OCI-LY1 (cell line): ENCODE data around the gene COMMD4.

Experiments used
- H2AFZ ChIP-seq: fragments of 200-600 bp; sonication (generic), shearing (Covaris generic); 2 replicates; pipeline ENCODE4 v1.6.0; 2014; ENCODE audit warnings: antibody characterized with exemption, mild to moderate bottlenecking, low read length
- H3F3A ChIP-seq: fragments of 200-600 bp; sonication (generic), shearing (Covaris generic); 2 replicates; pipeline ENCODE4 v1.6.0; 2014; ENCODE audit warnings: mild to moderate bottlenecking, antibody characterized with exemption, low read length, moderate library complexity; ENCODE audit not compliant: insufficient read depth
- H3K27ac ChIP-seq: fragments of 200-600 bp; sonication (generic); 2 replicates; pipeline ENCODE4 v1.5.1; 2014; ENCODE audit warnings: low read length, mixed run types, mild to moderate bottlenecking, low read depth; ENCODE audit not compliant: poor library complexity, severe bottlenecking
- H3K27me3 ChIP-seq: fragments of 200-600 bp; sonication (generic); 2 replicates; pipeline ENCODE4 v1.6.0; 2014; ENCODE audit warnings: antibody characterized with exemption, mild to moderate bottlenecking, low read length, moderate library complexity; ENCODE audit not compliant: insufficient read depth
- H3K36me3 ChIP-seq: fragments of 200-600 bp; sonication (generic); 2 replicates; pipeline ENCODE4 v1.6.1; 2014; ENCODE audit warnings: mild to moderate bottlenecking, antibody characterized with exemption, low read length, moderate library complexity, mixed read lengths; ENCODE audit not compliant: insufficient read depth
- H3K4me1 ChIP-seq: fragments of 200-600 bp; sonication (generic); 2 replicates; pipeline ENCODE4 v1.5.1; 2014; ENCODE audit warnings: mild to moderate bottlenecking, low read length, moderate library complexity; ENCODE audit not compliant: insufficient read depth, severe bottlenecking
- H3K4me2 ChIP-seq: fragments of 200-600 bp; sonication (generic), shearing (Covaris generic); 2 replicates; pipeline ENCODE4 v1.6.1; 2014; ENCODE audit warnings: low read length
- H3K4me3 ChIP-seq: fragments of 200-600 bp; sonication (generic); 2 replicates; pipeline ENCODE4 v1.5.1; 2014; ENCODE audit warnings: low read length, low read depth, mild to moderate bottlenecking, mixed read lengths; ENCODE audit not compliant: poor library complexity, severe bottlenecking
- H3K79me2 ChIP-seq: fragments of 200-600 bp; shearing (Covaris generic); 2 replicates; pipeline ENCODE4 v1.6.1; 2016; ENCODE audit warnings: mixed run types, low read length, mixed read lengths; ENCODE audit not compliant: insufficient read depth
- H3K9ac ChIP-seq: fragments of 200-600 bp; sonication (generic), shearing (Covaris generic); 2 replicates; pipeline ENCODE4 v1.6.1; 2014; ENCODE audit warnings: mild to moderate bottlenecking, low read length, mixed read lengths
- H3K9me2 ChIP-seq: fragments of 200-600 bp; sonication (generic), shearing (Covaris generic); 2 replicates; pipeline ENCODE4 v1.6.1; 2014; ENCODE audit warnings: low read depth, mild to moderate bottlenecking, low read length, mixed read lengths
- H3K9me3 ChIP-seq: fragments of 200-600 bp; shearing (Covaris generic); 2 replicates; pipeline ENCODE4 v1.6.1; 2014; ENCODE audit warnings: low read length, mixed read lengths
- H4K20me1 ChIP-seq: fragments of 200-600 bp; sonication (generic), shearing (Covaris generic); 2 replicates; pipeline ENCODE4 v1.6.0; 2016; ENCODE audit warnings: mild to moderate bottlenecking, low read length; ENCODE audit not compliant: insufficient read depth
- CTCF ChIP-seq: fragments of 200-600 bp; sonication (generic), shearing (Covaris generic); IDR thresholded peaks from 2 replicates; pipeline ENCODE4 v1.5.1; 2017; ENCODE audit warnings: mild to moderate bottlenecking, antibody characterized with exemption, low read length, moderate library complexity, mixed read lengths
- EZH2 ChIP-seq: fragments of 200-600 bp; sonication (generic), shearing (Covaris generic); IDR thresholded peaks from 2 replicates; pipeline ENCODE4 v1.8.0; 2017; ENCODE audit warnings: borderline replicate concordance, mixed run types, mild to moderate bottlenecking, antibody characterized with exemption, low read length, moderate library complexity, mixed read lengths

The COMMD4 gene

GRCh38 chr15:75349851-75350588 is 14.2 kb downstream of the COMMD4 start:
- Histone ChIP-seq H3K27ac (peak overlapping the region; percentile 93), H3K27me3 (no peaks in the 10 kb centered on the region)

GRCh38 chr15:75350601-75351361 is 14.9 kb downstream of the COMMD4 start:
- H3K4me2 ChIP-seq = no peak overlapping the region
- no peaks in the 10 kb centered on the region for H3K9me3 ChIP-seq
- H3F3A ChIP-seq = no peaks in the 10 kb centered on the region
- H3K27ac ChIP-seq = peak overlapping the region; percentile 93
- no peak overlapping the region for H3K4me3 ChIP-seq
- H3K27me3 ChIP-seq = no peaks in the 10 kb centered on the region
- H3K36me3 ChIP-seq = peaks cover 63% of the 10 kb centered on the region
- H3K4me1 ChIP-seq = peaks cover 35% of the 10 kb centered on the region
- TF ChIP-seq EZH2 (no peak), CTCF (no peak)
- no peak overlapping the region for H2AFZ ChIP-seq
- H3K9me2 ChIP-seq = no peaks in the 10 kb centered on the region
- no peak overlapping the region for H3K9ac ChIP-seq
- no peaks in the 10 kb centered on the region for H3K79me2 ChIP-seq
- no peaks in the 10 kb centered on the region for H4K20me1 ChIP-seq

More at GRCh38 chr15:75349851-75350588, 14.2 kb downstream of the COMMD4 start:
- Histone ChIP-seq H3K4me1 (peaks cover 42% of the 10 kb centered on the region), H2AFZ (no peak overlapping the region), H3K9me2 (no peaks in the 10 kb centered on the region), H3K9me3 (no peaks in the 10 kb centered on the region), H3K9ac (no peak overlapping the region), H3F3A (no peaks in the 10 kb centered on the region), H3K4me3 (peak overlapping the region; percentile 90), H3K4me2 (peak overlapping the region; percentile 9; the same call in 1 of the 2 replicates), H4K20me1 (no peaks in the 10 kb centered on the region), H3K79me2 (no peaks in the 10 kb centered on the region), H3K36me3 (peaks cover 60% of the 10 kb centered on the region)
- no peak for TF ChIP-seq EZH2
- TF ChIP-seq CTCF = no peak

- Histone ChIP-seq H3K9ac (no peak overlapping the region), H3K79me2 (no peaks in the 10 kb centered on the region), H3K27me3 (no peaks in the 10 kb centered on the region), H4K20me1 (no peaks in the 10 kb centered on the region), H3F3A (no peaks in the 10 kb centered on the region), H3K9me2 (no peaks in the 10 kb centered on the region), H3K4me2 (no peak overlapping the region), H3K27ac (no peak overlapping the region), H3K36me3 (peaks cover 69% of the 10 kb centered on the region), H3K4me1 (peaks cover 21% of the 10 kb centered on the region), H3K9me3 (no peaks in the 10 kb centered on the region), H3K4me3 (no peak overlapping the region), H2AFZ (no peak overlapping the region)
- TF ChIP-seq CTCF = no peak
- no peak for TF ChIP-seq EZH2
Measured at GRCh38 chr15:75352186-75353080, 16.6 kb downstream of the COMMD4 start.
